ENCODE data around the gene KCNG2.

DNA sequence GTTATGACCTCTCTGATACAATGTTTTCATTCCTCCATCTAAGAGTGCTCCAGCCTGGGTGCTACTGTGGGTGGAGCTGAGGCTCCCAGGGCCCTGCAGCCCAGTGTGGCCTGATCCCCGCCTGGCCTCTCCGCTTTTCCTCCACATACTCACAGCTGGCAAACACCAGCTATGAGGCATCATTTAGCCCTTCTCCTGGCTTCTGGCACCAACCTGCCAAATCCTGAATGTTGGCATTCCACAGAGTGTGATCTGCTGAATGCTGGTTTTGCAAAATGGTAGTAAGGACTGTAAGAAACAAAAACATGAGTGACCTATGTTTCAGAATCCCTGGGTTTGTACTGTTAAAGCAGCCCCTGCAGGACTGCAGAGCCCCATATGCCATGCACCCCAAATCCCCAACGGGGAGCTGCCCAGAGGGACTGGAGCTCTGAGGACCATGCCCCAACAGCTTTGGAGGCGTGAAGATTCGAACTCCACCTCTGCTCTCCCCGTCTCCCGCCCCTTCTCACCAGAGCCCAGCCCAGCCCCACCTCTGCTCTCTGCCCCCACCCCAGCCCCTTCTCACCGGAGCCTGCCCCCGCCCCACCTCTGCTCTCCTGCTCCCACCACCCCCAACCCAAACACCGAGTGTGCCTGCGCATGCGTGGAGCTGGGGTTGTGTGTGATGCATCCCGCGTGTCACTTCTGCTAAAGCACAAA lies 149.5 kb downstream of the KCNG2 start:
- TF ChIP-seq YY1 (IDR thresholded peaks at IDR 0.05; ENCODE audit: extremely low read depth, insufficient replicate concordance, low read depth, low read length) (no peak), JUND (IDR thresholded peaks at IDR 0.05) (no peak), CBX3 (IDR thresholded peaks at IDR 0.05; ENCODE audit: low read depth) (no peak), EZH2 (IDR thresholded peaks at IDR 0.05) (no peak)
- TF ChIP-seq, protein P1, sequence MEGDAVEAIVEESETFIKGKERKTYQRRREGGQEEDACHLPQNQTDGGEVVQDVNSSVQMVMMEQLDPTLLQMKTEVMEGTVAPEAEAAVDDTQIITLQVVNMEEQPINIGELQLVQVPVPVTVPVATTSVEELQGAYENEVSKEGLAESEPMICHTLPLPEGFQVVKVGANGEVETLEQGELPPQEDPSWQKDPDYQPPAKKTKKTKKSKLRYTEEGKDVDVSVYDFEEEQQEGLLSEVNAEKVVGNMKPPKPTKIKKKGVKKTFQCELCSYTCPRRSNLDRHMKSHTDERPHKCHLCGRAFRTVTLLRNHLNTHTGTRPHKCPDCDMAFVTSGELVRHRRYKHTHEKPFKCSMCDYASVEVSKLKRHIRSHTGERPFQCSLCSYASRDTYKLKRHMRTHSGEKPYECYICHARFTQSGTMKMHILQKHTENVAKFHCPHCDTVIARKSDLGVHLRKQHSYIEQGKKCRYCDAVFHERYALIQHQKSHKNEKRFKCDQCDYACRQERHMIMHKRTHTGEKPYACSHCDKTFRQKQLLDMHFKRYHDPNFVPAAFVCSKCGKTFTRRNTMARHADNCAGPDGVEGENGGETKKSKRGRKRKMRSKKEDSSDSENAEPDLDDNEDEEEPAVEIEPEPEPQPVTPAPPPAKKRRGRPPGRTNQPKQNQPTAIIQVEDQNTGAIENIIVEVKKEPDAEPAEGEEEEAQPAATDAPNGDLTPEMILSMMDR (IDR thresholded peaks at IDR 0.05 in 2 of 3, conservative IDR thresholded peaks at IDR 0.05 in 1 of 3; ENCODE audit: borderline replicate concordance in 1 of 3, insufficient read depth in 1 of 3, low read depth in 2 of 3, low read length in 2 of 3): no peak
- TF ChIP-seq, protein P2, sequence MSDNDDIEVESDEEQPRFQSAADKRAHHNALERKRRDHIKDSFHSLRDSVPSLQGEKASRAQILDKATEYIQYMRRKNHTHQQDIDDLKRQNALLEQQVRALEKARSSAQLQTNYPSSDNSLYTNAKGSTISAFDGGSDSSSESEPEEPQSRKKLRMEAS (IDR thresholded peaks at IDR 0.05): no peak
- TF ChIP-seq, protein P3, sequence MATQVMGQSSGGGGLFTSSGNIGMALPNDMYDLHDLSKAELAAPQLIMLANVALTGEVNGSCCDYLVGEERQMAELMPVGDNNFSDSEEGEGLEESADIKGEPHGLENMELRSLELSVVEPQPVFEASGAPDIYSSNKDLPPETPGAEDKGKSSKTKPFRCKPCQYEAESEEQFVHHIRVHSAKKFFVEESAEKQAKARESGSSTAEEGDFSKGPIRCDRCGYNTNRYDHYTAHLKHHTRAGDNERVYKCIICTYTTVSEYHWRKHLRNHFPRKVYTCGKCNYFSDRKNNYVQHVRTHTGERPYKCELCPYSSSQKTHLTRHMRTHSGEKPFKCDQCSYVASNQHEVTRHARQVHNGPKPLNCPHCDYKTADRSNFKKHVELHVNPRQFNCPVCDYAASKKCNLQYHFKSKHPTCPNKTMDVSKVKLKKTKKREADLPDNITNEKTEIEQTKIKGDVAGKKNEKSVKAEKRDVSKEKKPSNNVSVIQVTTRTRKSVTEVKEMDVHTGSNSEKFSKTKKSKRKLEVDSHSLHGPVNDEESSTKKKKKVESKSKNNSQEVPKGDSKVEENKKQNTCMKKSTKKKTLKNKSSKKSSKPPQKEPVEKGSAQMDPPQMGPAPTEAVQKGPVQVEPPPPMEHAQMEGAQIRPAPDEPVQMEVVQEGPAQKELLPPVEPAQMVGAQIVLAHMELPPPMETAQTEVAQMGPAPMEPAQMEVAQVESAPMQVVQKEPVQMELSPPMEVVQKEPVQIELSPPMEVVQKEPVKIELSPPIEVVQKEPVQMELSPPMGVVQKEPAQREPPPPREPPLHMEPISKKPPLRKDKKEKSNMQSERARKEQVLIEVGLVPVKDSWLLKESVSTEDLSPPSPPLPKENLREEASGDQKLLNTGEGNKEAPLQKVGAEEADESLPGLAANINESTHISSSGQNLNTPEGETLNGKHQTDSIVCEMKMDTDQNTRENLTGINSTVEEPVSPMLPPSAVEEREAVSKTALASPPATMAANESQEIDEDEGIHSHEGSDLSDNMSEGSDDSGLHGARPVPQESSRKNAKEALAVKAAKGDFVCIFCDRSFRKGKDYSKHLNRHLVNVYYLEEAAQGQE (IDR thresholded peaks at IDR 0.05; ENCODE audit: low read depth): no peak
- TF ChIP-seq, protein P4, sequence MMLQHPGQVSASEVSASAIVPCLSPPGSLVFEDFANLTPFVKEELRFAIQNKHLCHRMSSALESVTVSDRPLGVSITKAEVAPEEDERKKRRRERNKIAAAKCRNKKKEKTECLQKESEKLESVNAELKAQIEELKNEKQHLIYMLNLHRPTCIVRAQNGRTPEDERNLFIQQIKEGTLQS (IDR thresholded peaks at IDR 0.05): no peak

All from HCT116 (cell line).